Kidney epithelial cell (primary cell): ENCODE results near the gene DGCR8. TPM values are rescaled to one million over a fixed set of nuclear protein-coding genes. Genes with fewer than 3 reads are reported as not detected.
A peak's percentile ranks its signal among the peaks of the same experiment; 100 is the strongest.

Source experiments
- DNase-seq: peaks from one replicate; pipeline ENCODE4 v3.0.0-alpha.2; 2010; ENCODE audit warnings: low read depth
- H3K27me3 ChIP-seq: 2 replicates; pipeline ENCODE4 v1.6.0; 2011; ENCODE audit warnings: low read length; ENCODE audit not compliant: control insufficient read depth, insufficient read depth
- H3K36me3 ChIP-seq: 2 replicates; pipeline ENCODE4 v1.5.1; 2011; ENCODE audit warnings: low read length; ENCODE audit not compliant: control insufficient read depth, insufficient read depth
- H3K4me3 ChIP-seq: 2 replicates; pipeline ENCODE4 v1.5.1; 2011; ENCODE audit warnings: low read depth, mild to moderate bottlenecking, control low read depth, low read length
- CTCF ChIP-seq: IDR thresholded peaks from 2 replicates; pipeline ENCODE4 v1.5.1; 2011; ENCODE audit warnings: mild to moderate bottlenecking, moderate library complexity, low read length, control low read depth, inconsistent platforms; ENCODE audit not compliant: insufficient read depth, poor library complexity, severe bottlenecking
- total RNA-seq: library from RNA; depleted of rRNA; stranded (reverse); fragments of >200 nt; gene quantifications from 2 replicates; pipeline ENCODE4 v1.2.3, GENCODE V29; 2015

Gene DGCR8
- total RNA-seq, 1 donor from 2014 or later, result 34.0 TPM

DNA sequence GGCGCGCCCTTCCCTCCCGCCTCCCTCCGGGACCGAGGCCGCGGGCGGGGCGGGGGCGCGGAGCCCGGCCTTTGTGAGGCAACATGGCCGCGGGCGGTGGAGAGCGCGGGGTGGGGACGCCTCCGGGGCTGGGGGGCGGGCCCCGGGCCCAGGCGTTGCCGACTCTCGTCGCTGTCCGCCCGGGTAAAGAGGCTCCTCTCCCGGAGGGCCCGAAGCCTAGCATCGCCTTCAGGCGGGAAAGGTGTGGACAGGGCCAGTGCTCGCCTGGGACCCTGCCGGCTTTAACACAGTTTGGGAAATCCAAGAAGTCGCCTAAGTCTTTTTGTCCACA lies 369 bp downstream of the DGCR8 start:
- no peak for DNase-seq
- Histone ChIP-seq H3K36me3 (no peaks in the 10 kb centered on the region), H3K27me3 (no peaks in the 10 kb centered on the region), H3K4me3 (peak overlapping the region; percentile 67)
- TF ChIP-seq CTCF, result no peak

DNA sequence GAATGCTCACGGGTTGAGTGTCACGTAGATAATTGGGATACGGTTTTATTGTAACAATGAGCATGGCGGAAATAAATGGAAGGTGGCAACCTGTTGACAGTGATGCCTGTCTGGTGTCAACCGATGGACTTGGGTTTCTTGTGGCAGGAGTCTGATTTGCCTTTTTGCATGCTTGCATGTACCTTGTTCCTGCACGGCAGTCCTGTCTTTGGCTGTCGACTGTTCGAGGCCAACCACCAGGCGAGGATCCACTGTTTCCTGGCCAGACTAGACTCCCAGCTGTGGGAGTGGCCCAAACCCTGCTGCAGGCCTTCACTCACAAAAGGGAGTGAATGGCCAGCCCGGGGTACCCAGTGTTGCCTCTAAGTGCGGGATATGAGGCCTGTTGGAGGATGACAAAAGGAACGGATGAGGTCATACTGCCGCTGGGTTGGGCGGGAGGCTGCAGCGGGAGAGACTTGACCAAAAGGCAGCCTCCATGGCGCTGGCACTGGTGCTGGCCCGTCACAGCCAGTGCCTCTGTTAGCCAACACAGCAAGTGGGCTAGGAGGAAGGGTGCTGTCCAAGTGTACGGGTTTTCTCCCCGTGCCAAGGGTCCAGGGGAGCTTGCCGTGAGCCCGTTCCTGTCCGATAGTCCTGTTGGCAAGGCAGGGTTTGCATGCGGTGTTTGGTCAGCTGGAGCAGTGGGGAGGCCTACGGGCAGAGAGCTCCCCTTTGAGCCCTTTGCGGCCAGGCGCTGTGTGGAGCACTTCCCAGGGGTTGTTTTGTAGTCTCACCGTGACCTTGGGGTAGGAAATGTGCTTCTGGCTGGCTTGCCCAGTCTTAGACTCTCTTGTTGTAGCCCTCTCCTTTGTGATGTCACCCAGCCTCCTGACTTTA lies 974 bp downstream of the DGCR8 start:
- DNase-seq, result no peak
- H3K4me3 ChIP-seq, result peak overlapping the region; percentile 67
- no peaks in the 10 kb centered on the region for H3K36me3 ChIP-seq
- H3K27me3 ChIP-seq, result no peaks in the 10 kb centered on the region
- TF ChIP-seq CTCF, result no peak

DNA sequence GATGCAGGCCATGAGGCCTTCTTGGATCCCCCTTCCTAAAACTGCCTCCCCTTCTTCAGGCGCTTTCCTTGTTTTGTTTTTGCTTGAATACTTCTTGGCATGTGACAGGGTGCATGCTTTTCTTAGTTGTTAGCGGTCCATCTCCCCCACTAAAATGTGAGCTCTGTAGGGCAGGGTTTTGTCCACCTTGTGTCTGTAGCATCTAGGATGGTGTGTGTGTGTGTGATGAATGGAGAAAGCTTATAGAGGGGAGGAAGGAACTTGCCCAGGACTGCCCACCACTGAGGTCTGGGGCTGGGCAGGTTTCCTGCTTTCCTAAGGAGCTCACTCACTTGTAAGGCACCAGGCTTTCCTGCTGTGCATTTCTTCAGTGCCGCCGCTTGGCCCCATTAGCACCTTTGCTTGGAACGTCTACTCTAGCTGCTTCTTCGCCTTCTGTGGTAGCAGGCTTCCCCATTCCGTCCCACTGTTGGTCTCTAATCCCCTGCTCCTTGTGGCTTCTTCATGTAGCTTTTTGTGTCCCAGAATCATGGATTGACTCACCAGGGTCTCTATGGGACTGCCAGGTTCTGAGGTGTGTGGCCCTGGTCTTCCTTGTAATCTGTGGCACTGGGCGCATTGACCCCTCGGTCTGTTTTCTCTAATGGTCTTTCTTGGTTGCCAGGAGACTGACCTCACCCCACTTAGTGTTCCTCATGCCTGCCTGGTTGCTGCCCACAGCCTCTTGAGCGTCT lies 3.3 kb downstream of the DGCR8 start:
- TF ChIP-seq CTCF, result no peak
- DNase-seq, result no peak
- no peaks in the 10 kb centered on the region for H3K27me3 ChIP-seq
- no peak overlapping the region for H3K4me3 ChIP-seq
- peaks cover 3% of the 10 kb centered on the region for H3K36me3 ChIP-seq

- DNase-seq, result no peak
- no peak overlapping the region for H3K4me3 ChIP-seq
- H3K27me3 ChIP-seq, result no peaks in the 10 kb centered on the region
- H3K36me3 ChIP-seq, result peaks cover 3% of the 10 kb centered on the region
- no peak for TF ChIP-seq CTCF
Observed at GRCh38 chr22:20083891-20084546, 4.0 kb downstream of the DGCR8 start.

DNA sequence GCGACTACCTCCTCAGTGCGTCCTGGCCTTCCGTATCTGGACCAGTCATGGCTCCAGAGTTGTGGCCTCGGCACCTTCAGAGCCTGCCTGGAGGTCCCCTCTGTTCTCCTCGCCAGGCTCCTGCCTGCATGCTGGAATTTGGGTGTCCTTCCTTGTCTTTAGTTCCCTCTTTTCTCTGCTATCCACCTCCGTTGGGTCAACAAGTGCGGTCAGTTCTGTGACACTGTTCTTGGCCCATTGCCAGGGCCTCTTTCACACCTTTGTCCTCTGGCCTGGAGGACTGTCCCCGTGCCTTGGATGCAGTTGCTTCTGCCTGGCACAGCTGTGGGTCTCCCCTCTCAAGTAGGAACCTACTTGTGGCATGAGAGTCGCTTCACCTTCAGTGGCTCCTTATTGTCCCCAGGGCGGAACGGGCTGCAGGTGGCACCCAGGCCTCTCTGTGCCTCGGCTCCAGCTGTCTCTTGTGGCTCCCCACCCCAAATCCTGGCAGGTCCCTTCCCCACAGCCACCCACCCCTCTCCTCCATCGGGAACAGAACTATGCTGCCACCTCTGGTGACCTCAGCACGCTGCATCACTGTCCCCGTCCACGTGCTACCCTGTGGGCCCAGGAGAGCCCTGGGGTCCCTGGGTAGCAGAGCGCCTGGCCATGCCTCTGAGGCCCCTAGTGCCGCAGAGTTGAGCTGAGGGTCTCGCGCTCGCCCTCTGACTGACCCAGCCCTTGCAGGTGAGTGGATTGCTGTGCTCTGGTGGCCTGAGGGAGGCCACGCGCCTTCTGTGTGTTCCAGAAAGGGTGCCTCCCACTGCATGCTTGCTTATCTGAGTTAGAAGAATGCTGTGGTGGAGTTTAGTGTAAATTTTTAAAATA lies 4.7 kb downstream of the DGCR8 start:
- no peak for DNase-seq
- peaks cover 3% of the 10 kb centered on the region for H3K36me3 ChIP-seq
- H3K27me3 ChIP-seq, result no peaks in the 10 kb centered on the region
- TF ChIP-seq CTCF, result peak; percentile 52
- no peak overlapping the region for H3K4me3 ChIP-seq
